ENCODE data around the gene DBT.
"Not testable (repeated sequence)": the region's sequence is repeated elsewhere in the genome, so short reads cannot be mapped to it uniquely, and the experiment has no call there.

DBT gene

GRCh38 chr1:100249537-100250257 lies at the start of gene DBT:
TSS of gene DBT (minus strand) at chr1:100249834. CDS start at chr1:100249820, 14 bp downstream.
- peak; percentile 92 for DNase-seq

GRCh38 chr1:100298512-100298911 lies 48.9 kb upstream of the DBT start:
- DNase-seq, result no peak

- not testable (repeated sequence) for DNase-seq
Measured at GRCh38 chr1:100296997-100297396, 47.4 kb upstream of the DBT start.

DNA sequence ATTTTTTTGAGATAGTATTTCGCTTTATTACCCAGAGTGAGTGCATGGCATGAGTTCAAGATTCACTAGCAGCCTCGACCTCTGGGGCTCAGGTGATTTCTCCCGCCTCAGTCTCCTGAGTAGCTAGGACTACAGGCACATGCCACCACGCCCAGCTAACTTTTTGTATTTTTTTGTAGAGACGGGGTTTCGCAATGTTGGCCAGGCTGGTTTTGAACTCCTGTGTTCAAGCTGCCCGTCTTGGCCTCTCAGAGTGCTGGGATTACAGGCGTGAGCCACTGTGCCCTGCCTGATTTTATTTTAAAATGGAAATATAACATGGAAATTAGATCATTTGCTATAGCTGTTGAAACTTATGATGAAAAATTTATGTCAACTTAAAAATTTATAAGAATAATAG lies 46.5 kb upstream of the DBT start:
- DNase-seq, result no peak

DNA sequence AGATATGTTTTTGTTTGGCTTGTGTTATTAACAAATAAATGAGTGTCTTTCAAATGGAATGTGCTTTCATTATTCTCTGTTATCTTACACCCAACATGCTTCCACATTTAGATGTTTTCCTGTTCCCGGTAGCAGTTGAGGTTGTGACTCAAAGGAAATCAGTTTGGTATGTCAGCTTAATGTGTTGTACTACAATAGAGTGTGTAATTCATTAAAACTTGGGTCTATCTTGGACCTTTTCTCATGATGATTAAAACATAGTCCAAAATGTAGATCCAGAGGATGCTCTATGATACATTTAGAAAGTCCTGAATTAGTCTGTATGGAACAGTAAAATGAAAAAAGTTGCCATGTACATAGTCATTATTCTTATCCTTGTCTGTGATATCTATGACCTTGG lies 43.1 kb upstream of the DBT start:
- no peak for DNase-seq

GRCh38 chr1:100290291-100290690 lies 40.7 kb upstream of the DBT start:
- no peak for DNase-seq

DNA sequence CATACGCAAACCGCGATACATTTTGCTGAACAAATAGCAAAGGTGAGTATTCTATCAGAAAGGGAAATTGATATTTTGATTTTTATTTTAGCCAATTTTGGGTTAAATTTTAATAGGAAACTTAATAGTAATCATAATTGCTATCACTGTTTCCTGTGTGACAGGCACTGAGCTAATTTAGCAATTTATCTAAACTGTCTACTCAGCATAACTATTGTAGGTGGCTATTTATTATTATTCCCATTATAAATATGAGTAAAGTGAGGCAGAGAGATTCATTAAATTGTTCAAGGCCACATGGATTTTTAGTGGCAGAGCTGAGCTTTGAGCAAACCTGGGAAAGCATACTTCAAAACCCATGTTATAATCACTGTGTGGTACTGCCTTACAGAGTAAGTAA lies 37.5 kb upstream of the DBT start:
- DNase-seq, result no peak

- no peak for DNase-seq
Measured at GRCh38 chr1:100284591-100284990, 35.0 kb upstream of the DBT start.

DNA sequence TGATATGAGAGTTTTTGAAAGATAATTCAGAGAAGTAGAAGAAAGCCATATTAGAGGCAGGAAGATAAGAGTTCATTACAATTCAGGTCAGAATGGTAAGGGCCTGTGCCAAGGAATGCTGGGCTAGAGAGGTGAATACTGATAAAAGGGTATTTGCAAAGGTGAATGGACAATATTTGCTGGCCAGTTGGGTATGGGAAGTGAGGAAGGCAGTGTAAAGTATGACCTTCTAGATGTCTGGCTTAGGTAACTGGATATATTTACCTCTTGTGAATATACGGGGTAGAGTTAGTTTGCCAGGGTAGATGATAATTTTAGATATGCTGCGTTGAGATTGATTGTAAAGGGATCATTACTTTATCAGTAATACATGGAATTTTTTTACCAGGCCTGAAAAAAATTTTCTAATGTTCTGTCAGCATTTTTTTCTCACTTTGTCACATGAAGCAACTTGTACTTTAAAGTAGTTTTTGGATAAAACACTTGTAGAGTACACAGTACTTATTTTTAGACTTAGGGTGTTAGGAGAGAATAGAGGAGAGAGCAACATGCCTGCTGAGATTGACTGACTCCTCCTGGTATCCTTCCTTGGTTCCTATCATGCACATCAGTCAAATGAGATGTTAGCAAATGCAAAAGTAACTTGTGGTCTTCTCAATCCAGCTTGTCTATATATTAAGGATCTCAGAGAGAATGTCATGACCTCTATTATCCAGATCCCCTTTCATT lies 30.5 kb upstream of the DBT start:
- no peak for DNase-seq

DNA sequence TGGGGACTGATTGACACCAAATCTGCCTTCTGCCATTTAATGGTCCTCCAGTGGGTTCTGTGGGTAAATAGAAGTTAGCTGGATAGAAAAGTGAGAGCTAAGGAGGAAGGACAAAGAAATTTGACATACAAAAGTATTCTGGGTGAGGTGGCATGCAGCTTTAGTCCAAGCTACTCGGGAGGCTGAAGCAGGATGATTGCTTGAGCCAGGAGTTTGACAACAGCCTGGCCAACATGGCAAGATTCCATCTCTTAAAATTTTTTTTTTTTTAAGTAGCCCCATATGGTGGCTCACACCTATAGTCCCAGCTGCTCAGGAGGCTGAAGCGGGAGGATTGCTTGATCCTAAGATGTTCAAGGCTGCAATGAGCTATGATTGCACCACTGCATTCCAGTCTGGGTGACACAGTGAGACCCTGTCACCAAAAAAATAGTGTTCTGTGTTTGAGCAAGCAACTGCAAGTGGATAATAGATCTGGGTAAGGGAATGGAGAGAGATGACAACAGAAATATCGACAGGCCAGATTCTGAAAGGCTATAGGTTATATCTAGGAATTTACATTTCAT lies 29.8 kb upstream of the DBT start:
- no peak for DNase-seq

GRCh38 chr1:100277866-100278265 lies 28.2 kb upstream of the DBT start:
- DNase-seq, result no peak

GRCh38 chr1:100268202-100268601 lies 18.6 kb upstream of the DBT start:
- no peak for DNase-seq

- no peak for DNase-seq
Measured at GRCh38 chr1:100267284-100267683, 17.6 kb upstream of the DBT start.

DNA sequence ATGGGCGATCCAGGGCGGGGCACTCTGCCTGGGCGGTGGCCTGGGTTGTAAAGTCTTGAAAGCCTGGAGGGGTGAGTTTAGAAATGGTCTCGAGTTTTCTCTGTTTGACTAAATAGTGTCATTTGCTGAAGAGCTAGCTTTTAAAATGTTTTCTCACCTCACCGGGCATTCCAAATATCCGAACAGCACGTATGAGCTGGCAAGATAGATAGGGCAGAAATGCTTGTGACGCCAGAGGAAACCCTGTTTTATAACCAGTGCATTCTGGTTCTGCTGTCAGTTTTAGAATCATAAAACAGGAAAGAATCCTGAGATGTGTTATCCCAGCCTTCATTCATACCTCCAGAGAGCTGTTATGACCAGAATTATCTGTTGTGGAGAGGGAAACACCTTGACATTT lies 17.1 kb upstream of the DBT start:
- no peak for DNase-seq

- DNase-seq, result peak; percentile 95
Measured at GRCh38 chr1:100265931-100266740, 16.5 kb upstream of the DBT start, which contains the start of gene RTCA. TSS of gene RTCA (plus strand) at chr1:100266216. CDS start at chr1:100266376, 160 bp downstream.

- DNase-seq, result peak; percentile 31
Measured at GRCh38 chr1:100265562-100265930, 15.9 kb upstream of the DBT start.

GRCh38 chr1:100264081-100264480 lies 14.4 kb upstream of the DBT start:
- DNase-seq, result not testable (repeated sequence)

- no peak for DNase-seq
Measured at GRCh38 chr1:100261686-100262085, 12.1 kb upstream of the DBT start.

GRCh38 chr1:100258427-100258826 lies 8.8 kb upstream of the DBT start:
- DNase-seq, result not testable (repeated sequence)

GRCh38 chr1:100256273-100256672 lies 6.6 kb upstream of the DBT start:
- not testable (repeated sequence) for DNase-seq

- DNase-seq, result no peak
Measured at GRCh38 chr1:100253552-100253951, 3.9 kb upstream of the DBT start.

DNA sequence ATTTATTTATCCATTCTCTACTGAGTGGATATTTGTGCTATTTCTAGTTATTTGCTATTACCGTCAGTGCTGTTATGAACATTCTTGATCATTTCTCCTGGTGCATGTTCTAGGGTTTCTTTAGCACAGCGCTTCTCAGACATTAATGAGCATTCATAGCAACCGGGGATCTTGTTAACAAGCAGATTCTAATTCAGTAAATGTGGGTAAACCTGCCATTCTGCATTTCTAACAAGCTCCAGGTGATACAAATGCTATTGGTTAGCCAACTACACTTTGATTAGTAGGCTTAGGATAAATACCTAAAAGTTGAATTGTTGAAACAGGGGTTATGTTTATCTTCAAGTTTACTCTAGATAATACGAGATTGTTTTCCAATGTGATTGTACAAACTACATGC lies 3.3 kb upstream of the DBT start:
- no peak for DNase-seq

DNA sequence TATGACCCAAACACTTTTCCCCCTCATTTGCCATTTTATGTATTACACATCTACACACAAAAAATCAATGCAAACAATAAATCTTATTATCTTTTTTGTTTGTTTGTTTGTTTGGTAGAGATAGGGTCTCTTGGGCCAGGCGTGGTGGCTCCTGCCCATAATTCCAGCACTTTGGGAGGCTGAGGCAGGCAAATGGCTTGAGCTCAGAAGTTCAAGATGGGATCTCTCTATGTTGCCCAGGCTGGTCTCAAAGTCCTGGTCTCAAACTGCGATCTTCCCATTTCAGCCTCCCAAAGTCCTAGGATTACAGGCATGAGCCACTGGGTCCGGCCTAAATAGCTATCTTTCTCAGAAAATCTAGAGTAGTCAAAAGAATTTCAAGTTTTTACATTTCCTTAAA lies 1.2 kb upstream of the DBT start:
- DNase-seq, result no peak
